GM12878 (cell line): Measurements from ENCODE around the gene CAMK1. TPM values are rescaled to one million over a fixed set of nuclear protein-coding genes. Genes with fewer than 3 reads are reported as not detected.

Experiments
- GABPA ChIP-seq: IDR thresholded peaks from 2 replicates; pipeline ENCODE4 v1.6.1; 2014; ENCODE audit warnings: antibody characterized with exemption, low read depth, mild to moderate bottlenecking, inconsistent platforms
- MTA2 ChIP-seq: fragments of 450-650 bp; IDR thresholded peaks from 2 replicates; pipeline ENCODE4 v1.6.1; 2016; ENCODE audit warnings: low read depth, mild to moderate bottlenecking, moderate library complexity
- PKNOX1 ChIP-seq: fragments of 450-650 bp; IDR thresholded peaks from 2 replicates; pipeline ENCODE4 v1.6.1; 2016; ENCODE audit warnings: mild to moderate bottlenecking
- RB1 ChIP-seq: fragments of 450-650 bp; formaldehyde crosslinking; IDR thresholded peaks from 2 replicates; pipeline ENCODE4 v1.6.1; 2017; ENCODE audit warnings: mild to moderate bottlenecking, borderline replicate concordance
- SMC3 ChIP-seq: IDR thresholded peaks from 2 replicates; pipeline ENCODE4 v1.6.1; 2011; ENCODE audit warnings: low read length, improper control_type of control experiment, borderline replicate concordance
- TCF12 ChIP-seq: IDR thresholded peaks from 2 replicates; pipeline ENCODE4 v1.6.1; 2011; ENCODE audit warnings: low read depth, mild to moderate bottlenecking, low read length
- polyA plus RNA-seq, 11 experiments: library from polyadenylated mRNA; depleted of rRNA in 4 of 11; unstranded in 6 of 11; stranded (reverse) in 5 of 11; fragments of >200 nt; fragmentation: Nextera tagmentation in 4 of 11; fragmentation: Illumina TruSeq in 1 of 11; extraction: Ambion mirVana in 4 of 11; extraction: Trizol in 1 of 11; gene quantifications; 1 replicate in 1 of 11; 2 replicates in 10 of 11; pipeline versions ENCODE4 v1.2.1 to v1.2.3, GENCODE V29; 2011 to 2016; ENCODE audit warnings: inconsistent platforms in 2 of 11, missing spikeins in 2 of 11, low read depth in 1 of 11
- total RNA-seq, 4 experiments: library from RNA; depleted of rRNA in 3 of 4; stranded (reverse); fragments of >200 nt in 3 of 4; fragmentation: Illumina TruSeq in 1 of 4; extraction: Trizol in 1 of 4; gene quantifications; 2 replicates each; pipeline versions ENCODE4 v1.2.1 to v1.2.3, GENCODE V29; 2013 to 2021
- TF ChIP-seq, protein P1 (sequence below): IDR thresholded peaks from 2 replicates; pipeline ENCODE4 v1.6.1; 2011; ENCODE audit warnings: mild to moderate bottlenecking, low read depth, low read length, moderate library complexity; ENCODE audit not compliant: insufficient replicate concordance
- TF ChIP-seq, protein P2 (sequence below): IDR thresholded peaks from 2 replicates; pipeline ENCODE4 v1.6.1; 2012; ENCODE audit warnings: improper control_type of control experiment, low read depth, low read length; ENCODE audit not compliant: insufficient replicate concordance

CAMK1 gene
- total and polyA plus RNA-seq, 10 of the 15 experiments (the other 5 are each of a cell fraction or from before 2014, with no cell fraction given), result 0.24 to 2.1 (median 0.51) TPM; not detected in 2

- TF ChIP-seq RB1 (no peak), PKNOX1 (peak; percentile 88), MTA2 (no peak), TCF12 (peak; percentile 48; the same call in 1 of the 2 replicates), GABPA (no peak), SMC3 (no peak; the same call in 1 of the 2 replicates)
- TF ChIP-seq, protein P1, sequence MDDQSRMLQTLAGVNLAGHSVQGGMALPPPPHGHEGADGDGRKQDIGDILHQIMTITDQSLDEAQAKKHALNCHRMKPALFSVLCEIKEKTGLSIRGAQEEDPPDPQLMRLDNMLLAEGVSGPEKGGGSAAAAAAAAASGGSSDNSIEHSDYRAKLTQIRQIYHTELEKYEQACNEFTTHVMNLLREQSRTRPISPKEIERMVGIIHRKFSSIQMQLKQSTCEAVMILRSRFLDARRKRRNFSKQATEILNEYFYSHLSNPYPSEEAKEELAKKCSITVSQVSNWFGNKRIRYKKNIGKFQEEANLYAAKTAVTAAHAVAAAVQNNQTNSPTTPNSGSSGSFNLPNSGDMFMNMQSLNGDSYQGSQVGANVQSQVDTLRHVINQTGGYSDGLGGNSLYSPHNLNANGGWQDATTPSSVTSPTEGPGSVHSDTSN, result peak; percentile 71
- TF ChIP-seq, protein P2, sequence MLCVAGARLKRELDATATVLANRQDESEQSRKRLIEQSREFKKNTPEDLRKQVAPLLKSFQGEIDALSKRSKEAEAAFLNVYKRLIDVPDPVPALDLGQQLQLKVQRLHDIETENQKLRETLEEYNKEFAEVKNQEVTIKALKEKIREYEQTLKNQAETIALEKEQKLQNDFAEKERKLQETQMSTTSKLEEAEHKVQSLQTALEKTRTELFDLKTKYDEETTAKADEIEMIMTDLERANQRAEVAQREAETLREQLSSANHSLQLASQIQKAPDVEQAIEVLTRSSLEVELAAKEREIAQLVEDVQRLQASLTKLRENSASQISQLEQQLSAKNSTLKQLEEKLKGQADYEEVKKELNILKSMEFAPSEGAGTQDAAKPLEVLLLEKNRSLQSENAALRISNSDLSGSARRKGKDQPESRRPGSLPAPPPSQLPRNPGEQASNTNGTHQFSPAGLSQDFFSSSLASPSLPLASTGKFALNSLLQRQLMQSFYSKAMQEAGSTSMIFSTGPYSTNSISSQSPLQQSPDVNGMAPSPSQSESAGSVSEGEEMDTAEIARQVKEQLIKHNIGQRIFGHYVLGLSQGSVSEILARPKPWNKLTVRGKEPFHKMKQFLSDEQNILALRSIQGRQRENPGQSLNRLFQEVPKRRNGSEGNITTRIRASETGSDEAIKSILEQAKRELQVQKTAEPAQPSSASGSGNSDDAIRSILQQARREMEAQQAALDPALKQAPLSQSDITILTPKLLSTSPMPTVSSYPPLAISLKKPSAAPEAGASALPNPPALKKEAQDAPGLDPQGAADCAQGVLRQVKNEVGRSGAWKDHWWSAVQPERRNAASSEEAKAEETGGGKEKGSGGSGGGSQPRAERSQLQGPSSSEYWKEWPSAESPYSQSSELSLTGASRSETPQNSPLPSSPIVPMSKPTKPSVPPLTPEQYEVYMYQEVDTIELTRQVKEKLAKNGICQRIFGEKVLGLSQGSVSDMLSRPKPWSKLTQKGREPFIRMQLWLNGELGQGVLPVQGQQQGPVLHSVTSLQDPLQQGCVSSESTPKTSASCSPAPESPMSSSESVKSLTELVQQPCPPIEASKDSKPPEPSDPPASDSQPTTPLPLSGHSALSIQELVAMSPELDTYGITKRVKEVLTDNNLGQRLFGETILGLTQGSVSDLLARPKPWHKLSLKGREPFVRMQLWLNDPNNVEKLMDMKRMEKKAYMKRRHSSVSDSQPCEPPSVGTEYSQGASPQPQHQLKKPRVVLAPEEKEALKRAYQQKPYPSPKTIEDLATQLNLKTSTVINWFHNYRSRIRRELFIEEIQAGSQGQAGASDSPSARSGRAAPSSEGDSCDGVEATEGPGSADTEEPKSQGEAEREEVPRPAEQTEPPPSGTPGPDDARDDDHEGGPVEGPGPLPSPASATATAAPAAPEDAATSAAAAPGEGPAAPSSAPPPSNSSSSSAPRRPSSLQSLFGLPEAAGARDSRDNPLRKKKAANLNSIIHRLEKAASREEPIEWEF, result no peak
Measured at GRCh38 chr3:9808345-9809037, 38.7 kb upstream of the CAMK1 start (continued).
